Islet precursor cell (in vitro differentiated cells): ENCODE data around the gene AAR2.

Experiments
- DNase-seq: peaks from one replicate; pipeline ENCODE4 v3.0.0-alpha.2; 2018

AAR2 gene

GRCh38 chr20:36218380-36219064, 17.8 kb upstream of the AAR2 start:
- no peak for DNase-seq

- DNase-seq, result no peak
Measured at GRCh38 chr20:36219671-36220220, 16.5 kb upstream of the AAR2 start.

DNA sequence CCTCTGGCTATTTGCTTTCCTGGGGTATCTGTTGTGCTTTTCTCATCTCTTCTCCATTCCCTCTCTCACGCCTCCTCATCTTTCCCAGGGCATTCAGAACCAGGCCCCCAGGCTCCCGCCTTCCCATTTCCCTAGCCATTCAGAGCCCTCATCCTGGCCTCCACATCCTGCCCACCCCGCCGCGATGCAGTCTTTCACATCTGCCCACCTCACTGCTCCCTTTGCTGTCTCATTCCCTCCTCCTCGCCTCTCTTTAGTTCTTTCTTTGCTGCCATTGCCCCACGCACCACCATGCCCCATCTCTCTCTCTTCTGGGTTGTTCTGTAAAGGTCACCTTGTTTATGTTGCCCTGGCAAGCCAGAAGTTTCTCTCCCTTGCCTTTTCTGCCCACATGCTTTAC, 10.6 kb upstream of the AAR2 start:
- DNase-seq, result no peak

DNA sequence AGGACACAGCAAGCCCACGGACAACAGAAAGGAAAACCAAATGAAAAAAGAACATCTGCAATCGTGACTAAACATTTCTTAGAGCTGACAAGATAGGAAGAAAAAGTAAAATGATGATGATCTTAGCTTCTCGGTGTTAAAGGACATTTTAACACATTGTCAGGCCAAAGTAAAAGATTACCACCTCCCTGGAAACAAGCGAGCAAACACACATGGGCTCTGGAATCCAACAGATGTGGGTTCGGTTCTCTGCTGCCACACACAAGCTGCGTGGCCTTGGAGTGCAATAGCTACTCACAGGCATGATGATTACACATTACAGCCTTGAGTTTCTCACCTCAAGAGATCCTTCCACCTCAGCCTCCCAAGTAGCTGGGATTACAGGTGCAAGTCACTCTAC, 7.5 kb upstream of the AAR2 start:
- no peak for DNase-seq

DNA sequence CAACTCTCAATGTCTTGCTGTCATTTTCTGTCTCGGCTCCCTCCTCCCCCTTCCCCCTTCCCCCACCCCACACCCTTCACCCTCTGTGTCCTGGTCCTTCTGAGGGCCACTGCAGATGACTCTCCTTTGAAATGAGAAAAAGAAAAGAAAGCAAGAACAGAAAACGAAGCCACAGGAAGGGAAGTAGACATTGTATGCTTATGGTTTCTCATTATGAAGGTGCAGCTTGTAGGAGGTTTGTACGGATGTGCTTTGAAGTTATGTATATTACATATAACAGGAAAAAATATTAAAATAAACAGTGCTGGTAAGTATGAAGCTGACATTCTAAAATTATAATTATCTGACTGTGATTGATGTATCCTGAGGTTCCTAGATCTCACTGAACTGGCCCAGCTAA, 6.3 kb upstream of the AAR2 start:
- no peak for DNase-seq

GRCh38 chr20:36231331-36231730, 4.9 kb upstream of the AAR2 start:
- DNase-seq, result no peak

GRCh38 chr20:36234771-36235320, 1.4 kb upstream of the AAR2 start:
- no peak for DNase-seq

GRCh38 chr20:36236786-36237121, 476 bp downstream of the AAR2 start:
- no peak for DNase-seq

GRCh38 chr20:36237477-36237876, 1.2 kb downstream of the AAR2 start:
- no peak for DNase-seq

- DNase-seq, result no peak
Measured at GRCh38 chr20:36238153-36238552, 1.9 kb downstream of the AAR2 start.

GRCh38 chr20:36238760-36239159, 2.5 kb downstream of the AAR2 start:
- no peak for DNase-seq

GRCh38 chr20:36240076-36240475, 3.8 kb downstream of the AAR2 start:
- no peak for DNase-seq

DNA sequence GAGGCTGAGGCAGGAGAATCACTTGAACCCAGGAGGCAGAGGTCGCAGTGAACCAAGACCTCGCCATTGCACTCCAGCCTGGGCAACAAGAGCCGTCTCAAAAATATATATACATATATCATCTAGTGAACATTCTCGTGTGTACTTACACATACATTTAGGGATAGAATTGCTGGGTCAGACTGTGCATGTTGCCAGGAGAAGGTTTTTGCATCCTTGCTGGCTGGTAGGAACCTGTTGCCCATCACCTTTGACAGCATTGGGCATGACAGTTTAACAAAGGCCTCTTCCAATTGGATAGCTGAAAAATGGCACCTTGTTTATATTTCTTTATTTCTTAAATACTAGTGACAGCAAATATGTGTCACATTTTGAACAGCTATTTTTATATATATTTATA, 5.4 kb downstream of the AAR2 start:
- DNase-seq, result no peak

DNA sequence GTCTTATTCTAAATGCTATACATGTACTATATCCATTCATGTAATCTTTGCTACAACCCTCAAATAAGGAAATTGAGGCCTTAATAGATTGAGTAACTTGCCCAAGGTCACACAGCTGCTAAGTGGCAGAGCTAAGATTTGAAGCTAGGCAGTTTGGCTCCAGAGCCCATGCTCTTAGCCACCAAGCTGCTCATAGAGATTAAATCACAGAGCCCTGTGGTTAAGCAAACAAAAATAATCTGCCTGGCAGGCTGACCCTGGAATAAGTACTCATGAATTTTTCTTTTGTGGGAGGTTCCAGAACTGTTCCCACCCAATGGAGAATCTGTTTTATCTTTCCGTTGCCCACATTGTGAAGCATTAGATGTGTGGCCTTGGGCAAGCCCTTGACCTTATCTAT, 7.4 kb downstream of the AAR2 start:
- no peak for DNase-seq

GRCh38 chr20:36246401-36246800, 10.1 kb downstream of the AAR2 start:
- peak; percentile 51 for DNase-seq

- DNase-seq, result peak; percentile 71
Measured at GRCh38 chr20:36248836-36249235, 12.6 kb downstream of the AAR2 start.

DNA sequence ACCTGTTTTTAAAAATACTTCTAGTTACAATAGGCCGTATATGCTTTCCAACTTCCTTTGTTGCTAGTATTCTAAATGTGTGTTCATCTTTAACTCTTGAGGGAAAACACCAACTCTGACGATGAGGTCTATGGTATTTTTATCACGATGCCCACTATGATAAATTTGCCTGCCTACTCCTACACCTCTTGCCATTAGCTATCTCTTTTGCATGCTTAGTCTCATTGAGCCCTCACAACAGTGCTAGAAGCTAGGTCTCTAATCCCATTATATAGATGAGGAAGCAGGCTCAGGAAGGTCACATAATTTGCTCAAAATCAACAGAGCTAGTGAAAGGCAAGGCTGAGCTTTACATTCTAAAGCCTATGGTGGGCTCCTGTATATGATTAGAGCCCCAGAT, 13.2 kb downstream of the AAR2 start:
- no peak for DNase-seq

DNA sequence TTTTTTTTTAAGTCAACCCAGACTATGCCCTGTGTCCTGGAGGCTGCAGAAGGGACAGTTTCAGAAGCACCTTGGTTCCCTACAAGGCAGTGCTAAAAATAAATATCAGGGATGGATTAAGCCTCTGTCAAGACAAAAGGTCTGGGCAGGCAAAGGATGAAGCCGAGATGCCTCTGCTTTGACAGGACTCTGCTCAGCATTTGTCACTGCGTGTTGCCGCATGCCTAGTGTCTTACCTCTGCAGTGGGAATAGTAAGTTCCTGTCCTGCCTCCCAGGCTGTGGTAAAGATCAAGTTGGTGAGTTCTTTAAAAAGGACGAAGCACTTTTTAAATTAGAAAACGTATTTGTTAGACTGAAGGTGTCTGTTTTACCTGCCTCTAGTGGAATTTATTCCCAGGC, 15.1 kb downstream of the AAR2 start:
- no peak for DNase-seq

DNA sequence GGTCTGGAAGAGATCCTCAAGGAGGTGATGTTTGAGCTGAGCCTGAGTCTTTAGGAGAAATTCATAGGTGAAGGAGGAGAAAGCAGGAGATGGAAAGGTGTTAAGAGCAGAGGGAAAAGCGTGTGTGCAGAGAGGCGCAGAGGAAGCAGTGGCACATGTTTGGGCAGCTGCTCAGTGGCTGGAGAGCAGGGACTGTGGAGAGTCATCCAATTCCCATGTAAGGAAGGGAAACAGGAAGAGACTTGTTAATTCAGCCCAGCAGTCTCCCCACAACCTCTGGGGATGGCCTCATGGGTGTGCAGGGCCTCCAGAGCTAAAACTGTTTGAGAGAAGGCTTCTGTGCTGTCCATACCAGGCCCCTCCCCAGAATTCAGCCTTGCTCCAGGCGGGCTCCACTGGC, 16.2 kb downstream of the AAR2 start:
- DNase-seq, result no peak

GRCh38 chr20:36253036-36253435, 16.8 kb downstream of the AAR2 start:
- DNase-seq, result no peak

GRCh38 chr20:36254076-36254475, 17.8 kb downstream of the AAR2 start:
- no peak for DNase-seq

DNA sequence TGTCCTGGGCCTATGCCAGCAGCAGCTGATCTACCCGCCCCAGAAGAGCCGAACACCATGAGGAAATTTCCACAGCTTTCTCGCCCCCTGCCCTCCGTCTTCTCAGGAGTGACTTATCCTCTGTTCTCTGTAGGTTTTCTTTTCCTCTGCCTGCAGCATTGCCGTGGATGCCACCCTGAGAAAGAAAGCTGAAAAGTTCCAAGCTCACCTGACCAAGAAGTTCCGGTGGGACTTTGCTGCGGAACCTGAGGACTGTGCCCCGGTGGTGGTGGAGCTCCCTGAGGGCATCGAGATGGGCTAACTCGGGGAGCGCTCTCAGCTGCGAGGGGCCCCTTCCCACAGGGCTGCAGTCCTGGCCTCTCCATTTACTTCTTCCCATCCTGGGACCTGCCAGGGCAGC, 19.2 kb downstream of the AAR2 start:
- no peak for DNase-seq

GRCh38 chr20:36259177-36260061, 23.1 kb downstream of the AAR2 start:
- peak; percentile 52 for DNase-seq

DNA sequence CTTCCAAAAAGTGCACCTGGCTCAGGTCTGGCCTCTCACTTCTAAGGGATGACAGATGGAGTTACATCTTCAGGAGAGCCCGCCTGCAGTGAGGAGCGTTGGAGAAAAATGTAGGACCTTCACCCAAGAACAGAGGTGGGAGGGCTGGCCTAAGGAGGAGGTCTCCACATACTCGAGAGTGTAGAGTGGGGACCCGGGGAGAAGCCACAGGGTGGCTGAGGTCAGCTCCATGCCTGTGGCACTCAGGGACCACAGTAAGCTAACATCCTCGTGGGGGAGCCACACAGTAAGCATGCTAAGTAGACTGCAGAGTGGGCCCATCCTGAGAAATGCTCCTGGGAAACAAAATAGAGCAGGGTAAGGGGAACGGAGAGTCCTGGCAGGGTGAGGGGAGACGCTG, 24.0 kb downstream of the AAR2 start:
- no peak for DNase-seq
